Activated CD8-positive, alpha-beta memory T cell treated with anti-CD3 and anti-CD28 coated beads for 36 hours (primary cell): ENCODE data around the gene OR7C1. TPM values are rescaled to one million over a fixed set of nuclear protein-coding genes. Genes with fewer than 3 reads are reported as not detected.
"Not testable (repeated sequence)": the region's sequence is repeated elsewhere in the genome, so short reads cannot be mapped to it uniquely, and the experiment has no call there.

Experiments used
- CTCF ChIA-PET: fragments of 350-600 bp; sonication (Branson Sonifier 250); formaldehyde crosslinking; loops from one replicate; lab custom pipeline; 2021; ENCODE audit warnings: antibody characterized with exemption; lab: Charles Lee
- POLR2A ChIA-PET: fragments of 350-600 bp; sonication (Branson Sonifier 250); formaldehyde crosslinking; loops from one replicate; lab custom pipeline; 2021; ENCODE audit warnings: antibody characterized with exemption; lab: Charles Lee
- total RNA-seq, 2 experiments: library from RNA; stranded (reverse); gene quantifications; one replicate each; pipeline ENCODE4 v1.2.3, GENCODE V29; 2021

OR7C1 gene
- total RNA-seq, result not detected

DNA sequence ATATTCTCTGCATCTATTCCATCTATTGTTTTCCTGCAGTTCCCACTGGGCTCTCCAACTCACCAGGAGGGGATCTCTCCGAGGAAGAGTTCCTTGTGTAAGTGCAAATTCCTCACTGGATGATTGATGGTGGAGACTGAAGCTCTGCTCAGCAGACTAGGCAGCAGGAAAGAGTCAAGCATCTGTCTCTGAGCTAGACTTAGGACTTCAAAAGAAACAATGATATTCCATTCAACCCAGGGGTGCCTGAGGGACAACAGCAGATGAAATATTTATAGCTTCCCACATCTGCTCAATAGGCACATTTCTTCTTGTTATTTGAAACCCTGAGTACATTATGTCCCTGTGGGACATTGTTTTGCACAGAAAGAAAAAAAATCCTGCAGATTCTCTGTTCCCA, at the start of gene OR7C1, which contains the start of gene OR7A5:
TSS of gene OR7C1 (minus strand) at position 175 of the 400 bp plus-strand sequence. CDS start 35,049 bp downstream, outside the sequence.
TSS of gene OR7A5 (minus strand) at position 175 of the 400 bp plus-strand sequence. CDS start 6,944 bp downstream, outside the sequence.
- POLR2A ChIA-PET, result no interaction called here
- CTCF ChIA-PET, result no interaction called here

DNA sequence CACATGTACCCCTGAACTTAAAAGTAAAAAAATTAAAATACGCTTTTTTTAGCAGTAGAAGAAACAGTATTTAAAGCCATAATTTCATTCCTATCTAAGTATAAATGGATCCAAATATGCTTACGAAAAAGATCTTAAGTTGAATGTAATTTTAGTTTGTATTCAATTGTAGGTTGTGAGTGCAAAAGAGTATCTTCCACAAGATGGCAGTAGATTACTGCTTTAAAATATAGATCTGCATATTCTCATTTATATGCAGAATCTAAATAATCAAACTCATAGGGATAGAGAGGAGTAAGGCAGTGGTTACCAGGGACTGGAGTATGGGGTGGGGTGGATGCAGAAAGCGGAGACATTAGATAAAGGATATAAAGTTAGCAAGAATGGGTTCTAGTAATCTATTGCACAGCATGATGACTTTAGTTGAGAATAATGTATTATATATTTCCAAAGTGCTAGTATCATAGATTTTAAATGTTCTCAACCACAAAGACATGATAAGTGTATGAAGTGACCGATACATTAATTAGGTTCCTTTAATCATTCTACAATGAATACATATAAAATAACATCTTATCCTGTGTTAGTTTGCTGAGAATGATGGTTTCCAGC, 36.7 kb upstream of the OR7C1 start:
- ChIA-PET CTCF (no interaction called here), POLR2A (no interaction called here)

DNA sequence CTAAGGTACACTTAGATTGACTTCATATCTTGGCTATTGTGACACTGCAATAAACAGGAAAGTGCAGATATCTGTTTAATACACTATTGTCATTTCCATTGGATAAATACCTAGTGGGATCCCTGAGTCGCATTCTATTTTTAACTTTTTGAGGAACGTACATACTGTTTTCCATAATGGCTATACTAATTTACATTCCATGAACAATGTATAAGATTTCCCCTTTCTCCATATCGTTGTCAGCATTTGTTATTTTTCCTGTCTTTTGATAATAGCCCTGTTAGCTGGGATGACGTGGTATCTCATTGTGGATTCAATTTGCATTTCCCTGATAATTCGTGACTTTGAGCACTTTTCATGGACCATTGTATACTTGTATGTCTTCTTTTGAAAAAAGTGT, 33.5 kb upstream of the OR7C1 start:
- ChIA-PET POLR2A (no interaction called here), CTCF (no interaction called here)

DNA sequence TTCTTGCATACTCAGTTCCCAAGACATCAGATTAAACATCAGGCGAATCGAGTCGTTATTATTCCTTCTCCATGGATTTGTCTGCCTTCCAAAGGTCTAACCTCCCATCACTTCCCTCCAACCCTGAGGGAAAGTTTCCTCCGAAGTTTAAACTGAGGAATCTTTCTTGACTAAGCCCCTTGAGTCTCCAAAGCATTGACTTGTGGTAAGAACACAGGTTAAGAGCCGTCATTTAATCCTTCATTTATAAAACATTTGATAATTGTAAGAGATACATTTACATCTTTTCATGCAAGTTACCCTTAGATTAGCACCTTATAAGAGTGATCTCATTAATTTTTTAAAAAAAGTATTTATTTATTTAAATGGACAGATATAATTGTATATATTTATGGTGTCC, 13.8 kb upstream of the OR7C1 start, which contains the start of gene OR7A10:
TSS of gene OR7A10 (minus strand) at position 101 of the 400 bp plus-strand sequence. CDS start 7,045 bp downstream, outside the sequence.
- CTCF ChIA-PET, result interaction anchor here (0.7 kb wide), 1 partner anchor 59 kb away, joined by 3 read pairs; no protein-coding TSS in a partner anchor
- POLR2A ChIA-PET, result no interaction called here

DNA sequence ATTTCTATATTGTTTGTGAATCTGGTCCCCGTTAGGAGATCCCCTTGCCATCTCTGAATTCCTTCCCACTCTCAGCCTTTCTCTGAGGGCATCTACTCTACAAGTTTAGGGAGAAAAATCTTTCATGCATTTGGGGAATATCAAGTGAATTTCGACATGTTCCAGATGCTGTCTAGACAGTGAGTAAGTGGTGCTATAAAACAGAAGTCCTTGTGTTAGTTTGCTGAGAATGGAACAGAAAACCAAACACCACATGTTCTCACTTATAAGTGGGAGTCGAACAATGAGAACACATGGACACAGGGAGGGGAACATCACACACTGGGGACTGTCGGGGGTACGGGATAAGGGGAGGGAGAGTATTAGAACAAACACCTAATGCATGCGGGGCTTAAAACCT, 8.6 kb upstream of the OR7C1 start:
- ChIA-PET POLR2A (no interaction called here), CTCF (no interaction called here)

DNA sequence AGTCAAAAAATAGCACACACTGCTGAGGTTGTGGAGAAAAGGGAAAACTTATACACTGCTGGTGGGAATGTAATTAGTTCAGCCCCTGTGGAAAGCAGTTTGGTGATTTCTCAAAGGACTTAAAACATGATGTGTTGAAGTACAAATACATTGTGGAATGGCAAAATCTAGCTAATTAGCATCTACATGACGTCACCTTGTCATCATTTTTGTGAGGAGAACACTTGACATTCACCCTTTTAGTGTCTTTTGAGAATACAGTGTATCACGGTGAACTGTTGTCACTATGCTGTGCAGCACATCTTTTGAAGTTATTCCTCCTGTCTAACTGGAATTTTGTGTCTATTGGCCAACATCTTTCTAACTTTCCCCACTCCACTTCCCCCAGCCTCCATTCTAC, 8.2 kb upstream of the OR7C1 start:
- POLR2A ChIA-PET, result no interaction called here
- CTCF ChIA-PET, result no interaction called here

DNA sequence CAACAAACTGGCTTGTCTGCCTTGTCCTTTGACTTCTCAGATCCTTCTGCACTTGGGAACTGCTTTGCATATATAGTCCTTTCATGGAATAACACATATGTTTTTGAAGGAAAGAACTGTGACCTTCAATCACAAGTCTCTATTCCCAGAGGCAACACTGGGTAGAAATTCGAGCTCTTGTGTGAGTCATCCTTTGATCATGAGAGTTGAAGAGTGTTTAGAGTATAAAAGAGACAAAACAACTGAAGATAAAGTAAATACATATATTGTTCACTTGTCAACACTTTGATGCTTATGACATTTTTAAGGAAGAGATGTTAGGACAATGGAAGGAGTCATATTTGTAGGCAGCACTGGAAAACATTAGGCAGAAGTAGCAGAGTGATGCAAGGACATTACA, 5.2 kb upstream of the OR7C1 start:
- ChIA-PET POLR2A (no interaction called here), CTCF (no interaction called here)

DNA sequence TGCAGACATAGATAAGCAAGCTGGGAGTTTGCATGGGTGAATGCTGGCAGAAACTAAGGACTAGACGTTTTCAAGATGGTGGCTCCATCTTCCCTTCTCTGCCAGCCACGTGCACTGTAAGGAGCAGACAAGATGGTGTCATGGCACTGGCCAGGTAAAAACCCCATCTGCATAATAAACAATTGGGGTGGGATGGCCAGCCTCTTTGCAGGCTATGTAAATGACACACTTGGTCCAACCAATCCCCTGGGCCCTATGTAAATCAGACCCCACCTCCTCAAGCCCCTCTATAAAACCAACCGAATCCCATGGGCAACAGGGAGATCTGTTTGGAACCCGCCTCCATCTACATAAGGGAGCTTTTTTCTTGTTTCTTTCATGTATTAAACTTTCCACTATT, 2.4 kb upstream of the OR7C1 start:
- CTCF ChIA-PET, result no interaction called here
- POLR2A ChIA-PET, result no interaction called here

DNA sequence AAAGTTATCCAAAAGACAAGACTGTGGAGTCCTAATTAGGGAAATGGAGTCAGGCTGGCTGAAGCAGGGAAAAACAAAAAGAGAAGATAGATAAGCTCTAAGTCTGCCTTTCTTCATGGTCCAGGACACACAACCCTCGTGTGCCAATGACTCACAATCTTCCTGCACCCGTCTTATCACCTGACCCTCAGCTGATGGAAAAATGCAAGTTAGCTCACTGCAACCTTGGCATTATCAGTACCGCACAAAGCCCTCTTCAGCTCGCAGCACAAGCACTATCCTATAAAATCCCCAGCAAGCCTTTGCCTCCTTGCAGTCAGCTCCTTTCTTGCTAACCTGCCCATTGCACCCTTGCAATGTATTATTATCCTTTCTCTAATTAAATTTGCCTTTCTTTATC, 4.3 kb downstream of the OR7C1 start:
- CTCF ChIA-PET, result no interaction called here
- POLR2A ChIA-PET, result no interaction called here

DNA sequence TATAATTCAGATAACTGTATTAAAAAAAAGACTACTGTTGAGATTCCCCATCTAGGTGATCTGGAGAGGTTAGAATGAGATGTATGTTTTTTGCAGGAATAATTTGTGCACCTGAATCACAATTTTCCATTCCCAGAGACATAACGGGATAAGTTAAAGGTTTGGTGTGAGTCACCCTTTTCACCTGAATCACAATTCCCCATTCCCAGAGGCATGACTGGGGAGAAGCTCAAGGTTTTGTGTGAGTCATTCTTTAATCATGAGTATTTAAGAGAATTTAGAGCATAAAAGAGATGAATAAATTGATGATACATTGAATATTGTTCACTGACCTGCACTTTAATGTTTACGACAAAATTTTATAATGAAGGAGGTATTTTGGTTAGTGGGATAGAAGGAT, 9.0 kb downstream of the OR7C1 start:
- POLR2A ChIA-PET, result no interaction called here
- CTCF ChIA-PET, result no interaction called here

DNA sequence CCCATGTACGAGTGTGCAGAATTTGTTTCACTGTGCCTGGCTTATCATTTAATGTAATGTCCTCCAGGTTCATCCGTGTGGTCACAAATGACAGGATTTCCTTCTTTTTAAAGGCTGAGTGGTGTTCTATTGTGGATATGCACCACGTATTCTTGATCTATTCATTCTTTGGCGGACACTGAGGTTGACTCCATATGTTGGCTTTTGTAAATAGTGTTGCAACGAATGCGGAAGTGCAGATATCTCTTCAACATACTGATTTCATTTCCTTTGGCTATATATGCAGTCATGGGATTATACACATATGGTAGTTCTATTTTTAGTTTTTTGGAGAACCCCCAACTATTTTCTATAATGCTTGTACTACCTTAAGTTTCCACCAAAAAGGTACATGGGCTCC, 13.0 kb downstream of the OR7C1 start:
- ChIA-PET CTCF (no interaction called here), POLR2A (no interaction called here)

DNA sequence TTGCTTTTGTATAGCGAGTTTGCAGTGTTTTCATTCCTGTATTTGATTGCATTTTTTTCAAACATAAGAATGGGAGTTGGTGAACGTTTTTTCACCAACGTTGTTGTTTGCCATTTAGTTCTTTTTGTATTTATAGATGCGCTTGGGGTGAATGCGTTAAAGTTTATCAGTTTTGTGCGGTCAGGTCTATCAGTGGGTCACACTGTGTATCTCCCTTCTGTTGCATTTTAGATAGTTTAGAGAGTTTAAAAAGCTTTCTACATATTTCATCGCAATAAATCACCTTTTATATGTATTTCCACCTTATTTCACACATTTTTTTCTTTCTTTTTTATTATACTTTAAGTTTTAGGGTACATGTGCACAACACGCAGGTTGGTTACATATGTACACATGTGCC, 16.4 kb downstream of the OR7C1 start:
- ChIA-PET POLR2A (no interaction called here), CTCF (no interaction called here)

DNA sequence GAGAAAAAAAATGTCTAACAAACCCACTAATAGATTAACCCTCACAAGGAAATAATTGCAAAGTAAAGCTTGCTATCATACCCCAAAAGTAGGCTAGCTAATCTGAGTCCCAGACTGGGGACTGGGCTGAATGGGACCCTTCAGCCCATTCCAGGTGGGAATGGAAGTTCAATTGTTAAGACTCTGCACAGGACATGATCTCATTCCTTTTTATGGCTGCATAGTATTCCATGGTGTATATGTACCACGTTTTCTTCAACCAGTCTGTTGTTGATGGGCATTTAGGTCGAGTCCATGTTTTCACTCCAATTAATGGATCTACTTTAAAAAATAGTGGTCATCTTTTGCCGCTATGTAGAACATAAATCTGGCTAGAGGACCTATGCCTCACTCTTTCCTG, 17.9 kb downstream of the OR7C1 start:
- ChIA-PET POLR2A (no interaction called here), CTCF (no interaction called here)

DNA sequence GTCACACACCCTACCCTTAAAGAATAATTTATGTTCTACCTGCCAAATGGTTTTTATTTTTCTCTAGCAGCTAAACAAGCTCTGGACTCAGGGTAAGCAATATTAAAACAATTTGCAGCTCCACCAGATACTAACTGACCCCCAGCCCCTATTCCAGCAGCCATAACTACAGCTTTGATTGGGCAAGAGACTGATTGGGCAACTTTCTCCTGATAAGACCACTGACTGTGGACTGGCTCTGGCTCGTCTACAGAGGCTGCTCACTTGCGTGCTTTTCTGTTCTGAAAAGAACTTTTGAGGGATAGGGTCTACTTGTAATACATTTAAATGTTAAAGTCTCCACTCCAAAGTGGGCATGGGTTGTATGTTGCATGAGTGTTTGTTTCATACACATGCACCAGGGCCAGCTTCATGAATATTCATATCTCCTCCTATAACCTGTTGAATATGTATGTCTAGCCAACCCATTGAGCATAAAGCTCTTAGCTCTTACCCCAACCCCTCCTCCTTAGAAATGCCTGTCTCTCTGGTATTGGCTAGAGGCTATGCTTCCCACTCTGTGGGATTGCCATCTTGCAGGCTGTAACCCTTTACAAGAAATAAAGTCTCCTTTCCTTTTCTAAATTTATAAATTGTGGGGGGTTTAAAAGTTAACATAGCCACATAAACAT, 19.9 kb downstream of the OR7C1 start:
- CTCF ChIA-PET, result no interaction called here
- POLR2A ChIA-PET, result no interaction called here

DNA sequence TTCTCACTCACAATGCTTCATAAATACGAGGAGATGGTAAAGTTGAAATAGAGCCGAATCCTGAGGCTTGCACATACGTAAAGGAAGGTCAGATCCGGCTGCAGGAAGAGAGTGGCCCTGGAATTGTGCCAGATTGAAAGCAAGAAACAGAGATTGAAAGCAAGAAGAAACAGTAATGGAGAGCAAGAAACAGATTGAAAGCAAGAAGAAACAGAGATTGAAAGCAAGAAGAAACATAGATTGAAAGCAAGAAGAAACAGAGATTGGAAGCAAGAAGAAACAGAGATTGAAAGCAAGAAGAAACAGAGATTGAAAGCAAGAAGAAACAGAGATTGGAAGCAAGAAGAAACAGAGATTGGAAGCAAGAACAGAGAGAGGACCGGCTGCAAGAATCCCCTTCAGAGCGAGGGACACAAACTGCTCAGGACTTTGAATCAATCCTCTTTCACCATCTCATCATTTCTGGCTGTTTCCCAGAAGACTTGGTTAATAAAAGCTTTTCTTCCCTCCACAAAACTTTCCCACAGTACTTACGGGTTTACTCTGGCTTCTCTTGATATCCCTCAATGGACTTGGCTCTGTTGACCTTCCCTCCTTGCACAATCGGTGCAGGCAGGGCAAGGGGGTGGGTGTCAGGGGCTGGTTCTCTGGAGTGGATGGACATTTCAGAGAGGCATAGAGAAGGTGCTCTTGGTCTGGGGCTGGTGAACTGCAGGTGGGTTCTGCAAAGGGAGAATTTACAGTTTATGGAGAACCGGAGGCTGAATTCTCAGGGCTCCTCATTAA, 25.5 kb downstream of the OR7C1 start:
- ChIA-PET CTCF (interaction anchor here (0.6 kb wide), 1 partner anchor 585 kb away, joined by 5 read pairs; no protein-coding TSS in a partner anchor), POLR2A (interaction anchor here (0.7 kb wide), 1 partner anchor 1685 kb away, joined by 4 read pairs; no protein-coding TSS in a partner anchor)

DNA sequence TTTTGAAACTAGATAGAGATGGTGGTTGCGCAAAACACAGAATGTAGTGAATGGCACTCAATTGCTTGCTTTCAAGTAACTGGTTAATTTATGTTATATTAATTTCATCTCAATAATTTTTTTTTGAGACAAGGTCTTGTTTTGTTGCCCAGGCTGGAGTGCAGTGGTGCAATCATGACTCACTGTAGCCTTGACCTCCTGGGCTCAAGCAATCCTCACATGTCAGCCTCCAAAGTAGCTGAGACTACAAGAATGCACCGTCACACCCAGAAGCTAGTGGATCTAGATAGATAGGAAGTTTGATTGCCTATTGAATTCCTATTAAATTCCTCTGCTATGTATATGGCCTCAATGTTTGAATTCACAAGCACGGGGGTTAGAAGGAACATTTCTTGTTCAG, 30.2 kb downstream of the OR7C1 start:
- POLR2A ChIA-PET, result no interaction called here
- CTCF ChIA-PET, result no interaction called here

DNA sequence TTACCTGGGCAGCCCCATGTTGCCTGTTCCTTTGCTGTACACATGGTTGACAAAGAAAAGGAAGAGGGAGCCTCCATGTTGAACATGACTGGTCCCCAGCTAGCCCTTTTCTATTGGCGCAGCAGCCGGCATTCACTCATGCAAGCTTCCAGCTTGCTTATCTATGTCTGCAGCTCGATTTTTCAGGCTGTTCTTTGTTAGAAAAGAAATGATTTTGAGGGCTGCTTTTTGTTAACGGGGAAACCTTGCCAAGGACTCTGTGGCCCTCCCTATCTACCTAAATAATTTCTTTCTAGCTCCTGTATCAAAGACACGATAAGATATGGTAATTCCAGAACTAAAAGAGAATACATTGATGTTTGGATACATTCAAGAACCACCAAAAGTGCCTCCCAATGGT, 36.2 kb downstream of the OR7C1 start:
- ChIA-PET POLR2A (no interaction called here), CTCF (no interaction called here)

DNA sequence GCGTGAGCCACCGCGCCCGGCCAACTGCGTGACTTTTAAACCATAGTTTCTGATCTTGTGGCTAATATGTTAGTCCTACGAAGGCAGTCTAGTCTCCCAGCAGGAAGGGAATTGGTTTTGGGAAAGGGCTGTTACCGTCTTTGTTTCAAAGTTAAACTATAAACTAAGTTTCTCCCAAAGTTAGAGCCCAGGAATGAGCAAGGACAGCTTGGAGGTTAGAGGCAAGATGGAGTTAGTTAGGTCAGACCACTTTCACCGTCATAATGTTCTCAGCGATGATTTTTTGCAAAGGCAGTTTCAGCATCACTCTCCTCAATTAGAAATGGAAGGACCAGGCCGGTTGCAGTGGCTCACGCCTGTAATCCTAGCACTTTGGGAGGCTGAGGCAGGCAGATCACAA, 39.0 kb downstream of the OR7C1 start:
- ChIA-PET CTCF (no interaction called here), POLR2A (no interaction called here)

DNA sequence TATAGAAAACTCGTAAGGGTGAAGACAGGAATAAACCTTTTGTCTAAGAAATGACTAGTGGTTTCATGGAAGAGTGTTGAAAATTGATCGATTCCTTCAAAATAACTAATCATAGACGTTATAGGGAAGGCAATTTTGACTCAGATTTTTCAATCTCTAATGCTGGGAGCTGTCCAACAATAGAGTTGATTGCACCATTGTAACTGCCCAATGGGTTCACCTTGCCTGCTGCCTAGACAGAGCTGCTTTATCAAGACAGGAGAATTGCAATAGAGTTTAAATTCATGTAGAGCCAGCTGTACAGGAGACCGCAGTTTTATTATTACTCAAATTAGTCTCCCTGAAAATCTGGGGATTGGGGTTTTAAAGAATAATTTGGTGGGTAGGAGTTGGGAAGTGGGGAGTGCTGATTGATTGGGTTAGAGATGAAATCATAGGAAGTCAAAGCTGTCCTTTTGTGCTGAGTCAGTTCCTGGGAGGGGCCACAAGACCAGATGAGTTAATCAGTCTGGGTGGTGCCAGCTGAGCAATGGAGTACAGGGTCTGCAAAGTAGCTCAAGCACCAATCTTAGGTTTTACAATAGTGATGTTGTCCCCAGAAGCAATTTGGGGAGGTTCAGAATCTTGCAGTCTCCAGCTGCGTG, 39.8 kb downstream of the OR7C1 start:
- ChIA-PET POLR2A (no interaction called here), CTCF (no interaction called here)

DNA sequence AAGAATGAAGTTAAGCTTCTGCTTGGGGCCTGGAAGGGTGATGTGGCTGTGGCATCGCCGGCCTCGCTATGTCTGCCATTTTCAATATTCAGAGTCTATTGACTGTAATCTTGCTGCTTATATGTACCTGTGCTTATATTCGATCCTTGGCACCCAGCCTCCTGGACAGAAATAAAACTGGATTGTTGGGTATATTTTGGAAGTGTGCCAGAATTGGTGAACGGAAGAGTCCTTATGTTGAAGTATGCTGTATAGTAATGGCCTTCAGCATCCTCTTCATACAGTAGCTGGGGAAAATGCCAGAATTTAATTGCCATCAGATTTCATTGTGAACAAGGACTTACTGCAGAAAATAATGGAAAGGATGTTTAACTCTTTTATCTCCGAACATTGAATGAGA, 42.7 kb downstream of the OR7C1 start:
- POLR2A ChIA-PET, result not testable (repeated sequence)
- CTCF ChIA-PET, result interaction anchor here (1.6 kb wide), 1 partner anchor 10 kb away, joined by 3 read pairs; no protein-coding TSS in a partner anchor
